Esophagus muscularis mucosa (tissue), 4 donors: ENCODE measurements around the gene TBC1D14. TPM values are rescaled to one million over a fixed set of nuclear protein-coding genes. Genes with fewer than 3 reads are reported as not detected.

ENCODE experiments used
- DNase-seq: peaks from one replicate; pipeline ENCODE4 v3.0.0-alpha.2; 2017; ENCODE audit errors: extremely low spot score
- H3K27ac ChIP-seq, 4 donors: fragments of 200-600 bp; sonication (generic); replicated peaks in 1 of 4; 1 replicate in 3 of 4; 2 replicates in 1 of 4; pipeline ENCODE4 v1.5.1; 2016 to 2019; ENCODE audit warnings: mild to moderate bottlenecking in 1 of 4
- H3K27me3 ChIP-seq, 4 donors: fragments of 200-600 bp; sonication (generic); one replicate each; pipeline versions ENCODE4 v1.5.1 to v1.6.0; 2016 to 2019
- H3K36me3 ChIP-seq, 4 donors: fragments of 200-600 bp; sonication (generic); one replicate each; pipeline ENCODE4 v1.5.1; 2016 to 2019
- H3K4me1 ChIP-seq, 4 donors: fragments of 200-600 bp; sonication (generic); one replicate each; pipeline ENCODE4 v1.5.1; 2016 to 2019
- H3K4me3 ChIP-seq, 4 donors: fragments of 200-600 bp; sonication (generic); 1 replicate in 2 of 4; 2 replicates in 2 of 4; pipeline ENCODE4 v1.5.1; 2016 to 2019; ENCODE audit warnings: mild to moderate bottlenecking in 4 of 4, moderate library complexity in 1 of 4
- H3K9me3 ChIP-seq, 4 donors: fragments of 200-600 bp; sonication (generic); 1 replicate in 3 of 4; 2 replicates in 1 of 4; pipeline ENCODE4 v1.5.1; 2016 to 2019
- EP300 ChIP-seq: sonication (generic); formaldehyde crosslinking; IDR thresholded peaks from one replicate; pipeline ENCODE4 v1.6.1; 2017; ENCODE audit warnings: antibody characterized with exemption
- POLR2A ChIP-seq: fragments of 450-650 bp; IDR thresholded peaks from one replicate; pipeline ENCODE4 v1.6.1; 2017; ENCODE audit warnings: antibody characterized with exemption, moderate library complexity, mild to moderate bottlenecking, low read depth
- POLR2AphosphoS5 ChIP-seq, 2 donors: sonication (generic); formaldehyde crosslinking; IDR thresholded peaks; one replicate each; pipeline ENCODE4 v1.6.1; 2017; ENCODE audit warnings: antibody characterized with exemption in 2 of 2
- WGBS: methylation state at CpG from one replicate; pipeline ENCODE4 v1.1.5; 2018; 5-methylcytosine and 5-hydroxymethylcytosine counted together
- intact Hi-C: fragments of 100-400 bp; cut with DNase I; formaldehyde crosslinking; loops from one replicate; pipeline ENCODE4 v1.15.1; 2023
- total RNA-seq, 4 donors: library from RNA; depleted of rRNA; stranded (reverse); fragments of >200 nt; gene quantifications; one replicate each; pipeline versions ENCODE4 v1.1.0 to v1.2.1, GENCODE V29; 2016
- TF ChIP-seq, protein P1 (sequence below), 3 experiments: fragments of 200-600 bp in 2 of 3; fragments of 450-650 bp in 1 of 3; sonication (generic) in 2 of 3; IDR thresholded peaks; one replicate each; pipeline ENCODE4 v1.5.1; 2017 to 2019; ENCODE audit warnings: antibody characterized with exemption in 3 of 3, mild to moderate bottlenecking in 2 of 3, moderate library complexity in 1 of 3

TBC1D14 gene
- total RNA-seq, 4 donors from 2014 or later = 37.0 to 49.4 (median 44.2) TPM

DNA sequence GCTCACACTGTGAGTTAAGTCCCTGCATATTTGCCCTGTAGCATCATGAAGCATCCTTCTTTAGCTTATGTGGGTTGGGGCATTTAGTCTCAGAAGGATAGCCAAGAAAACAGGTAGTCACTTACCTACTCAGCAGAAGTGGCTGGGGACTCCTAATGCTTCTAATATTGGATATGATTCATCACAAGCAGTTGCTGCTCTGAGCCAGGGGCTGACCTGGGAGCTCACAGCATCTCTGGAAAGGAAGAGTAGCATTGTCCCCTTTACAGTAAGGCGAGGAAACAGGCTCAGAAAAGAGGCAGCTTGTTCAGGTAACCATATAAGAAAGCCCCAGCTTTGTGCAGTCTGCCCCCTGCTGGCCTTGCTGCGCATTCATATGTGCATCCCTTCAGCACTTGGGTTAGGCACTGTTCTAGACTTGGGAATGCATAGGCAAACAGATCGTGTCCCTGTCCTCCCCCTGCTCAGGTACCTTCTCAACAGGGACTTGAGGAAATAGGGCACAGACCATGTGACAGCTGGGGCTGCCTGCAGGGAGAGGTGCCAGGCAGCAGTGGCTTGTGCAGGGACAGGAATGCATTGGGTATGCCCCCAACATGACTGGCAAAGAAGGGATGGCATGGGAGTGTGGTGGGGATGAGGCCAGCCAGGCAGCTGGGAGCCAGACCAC lies 35.7 kb upstream of the TBC1D14 start:
- intact Hi-C loops = loop anchor here (2.0 to 5.0 kb wide), 2 partner anchors 92 to 153 kb away; partner anchors contain the start of gene KIAA0232
- DNase-seq = no peak
- Histone ChIP-seq H3K27ac (no peak overlapping the region), H3K4me1 (peaks cover 14 to 39% (median 29%) of the 10 kb centered on the region in 4 donors), H3K27me3 (no peaks in the 10 kb centered on the region), H3K36me3 (peaks cover 12 to 86% (median 71%) of the 10 kb centered on the region in 4 donors), H3K4me3 (no peak overlapping the region), H3K9me3 (no peaks in the 10 kb centered on the region)
- TF ChIP-seq EP300 (no peak), POLR2A (no peak), POLR2AphosphoS5 (IDR thresholded peaks at IDR 0.05) (peak in 1 of 2 donors; percentile 41)
- TF ChIP-seq, protein P1, sequence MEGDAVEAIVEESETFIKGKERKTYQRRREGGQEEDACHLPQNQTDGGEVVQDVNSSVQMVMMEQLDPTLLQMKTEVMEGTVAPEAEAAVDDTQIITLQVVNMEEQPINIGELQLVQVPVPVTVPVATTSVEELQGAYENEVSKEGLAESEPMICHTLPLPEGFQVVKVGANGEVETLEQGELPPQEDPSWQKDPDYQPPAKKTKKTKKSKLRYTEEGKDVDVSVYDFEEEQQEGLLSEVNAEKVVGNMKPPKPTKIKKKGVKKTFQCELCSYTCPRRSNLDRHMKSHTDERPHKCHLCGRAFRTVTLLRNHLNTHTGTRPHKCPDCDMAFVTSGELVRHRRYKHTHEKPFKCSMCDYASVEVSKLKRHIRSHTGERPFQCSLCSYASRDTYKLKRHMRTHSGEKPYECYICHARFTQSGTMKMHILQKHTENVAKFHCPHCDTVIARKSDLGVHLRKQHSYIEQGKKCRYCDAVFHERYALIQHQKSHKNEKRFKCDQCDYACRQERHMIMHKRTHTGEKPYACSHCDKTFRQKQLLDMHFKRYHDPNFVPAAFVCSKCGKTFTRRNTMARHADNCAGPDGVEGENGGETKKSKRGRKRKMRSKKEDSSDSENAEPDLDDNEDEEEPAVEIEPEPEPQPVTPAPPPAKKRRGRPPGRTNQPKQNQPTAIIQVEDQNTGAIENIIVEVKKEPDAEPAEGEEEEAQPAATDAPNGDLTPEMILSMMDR (IDR thresholded peaks at IDR 0.05) = peak; percentile 74 to 86 (median 82)
- 57% methylated on average over 2 of the region's 3 CpGs for WGBS

DNA sequence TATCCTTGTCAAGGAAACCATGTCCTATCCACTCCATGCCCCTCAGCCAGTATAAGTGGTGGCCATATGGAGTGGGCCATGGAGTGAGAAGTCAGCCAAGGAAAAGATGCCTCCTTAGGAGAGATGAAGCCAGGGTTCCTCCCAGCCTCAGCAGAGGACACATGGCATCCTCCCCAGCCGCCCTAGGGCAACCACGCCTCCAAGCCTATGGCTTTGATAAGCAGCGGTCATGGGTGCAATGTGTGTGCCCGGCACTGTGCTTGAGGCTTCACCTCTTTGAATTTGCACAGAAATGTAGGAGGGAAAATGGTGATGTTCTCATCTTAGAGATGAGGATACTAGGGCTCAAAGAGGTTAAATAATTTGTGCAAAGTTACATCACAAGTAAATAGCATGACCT lies 34.6 kb upstream of the TBC1D14 start:
- Histone ChIP-seq H3K4me3 (no peak overlapping the region), H3K27me3 (no peaks in the 10 kb centered on the region), H3K36me3 (peaks cover 16 to 88% (median 78%) of the 10 kb centered on the region in 4 donors), H3K9me3 (no peaks in the 10 kb centered on the region), H3K4me1 (peaks cover 5 to 31% (median 23%) of the 10 kb centered on the region in 4 donors), H3K27ac (no peak overlapping the region)
- no peak for DNase-seq
- TF ChIP-seq EP300 = no peak
- TF ChIP-seq, protein P1 (IDR thresholded peaks at IDR 0.05) = no peak
- no peak for TF ChIP-seq POLR2A
- intact Hi-C loops = loop anchor here (5.0 kb wide), 1 partner anchor 93 kb away; the partner anchor contains the start of gene KIAA0232
- 95% methylated on average over 3 of the region's 4 CpGs for WGBS

DNA sequence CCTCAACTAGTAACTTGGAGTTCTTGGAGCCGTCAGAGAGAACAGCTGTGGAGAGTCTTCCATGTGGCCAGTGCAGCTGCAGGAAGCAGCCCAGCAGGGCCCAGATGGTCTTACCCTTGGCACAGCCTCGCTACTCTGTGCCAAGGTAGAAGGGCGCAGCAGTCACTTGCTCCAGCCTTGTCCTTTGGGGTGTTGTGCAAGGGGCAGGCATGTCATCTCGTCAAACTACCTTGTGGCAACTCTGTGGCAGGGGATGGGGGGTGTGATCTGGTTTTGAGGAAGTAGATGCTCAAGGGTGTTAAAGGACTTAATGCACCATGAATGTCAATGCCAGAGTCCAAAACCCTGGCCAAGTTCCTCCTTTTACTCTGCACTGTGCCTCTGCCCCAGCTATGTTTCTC lies 34.2 kb upstream of the TBC1D14 start:
- no peak for DNase-seq
- intact Hi-C loops = no loop called here

DNA sequence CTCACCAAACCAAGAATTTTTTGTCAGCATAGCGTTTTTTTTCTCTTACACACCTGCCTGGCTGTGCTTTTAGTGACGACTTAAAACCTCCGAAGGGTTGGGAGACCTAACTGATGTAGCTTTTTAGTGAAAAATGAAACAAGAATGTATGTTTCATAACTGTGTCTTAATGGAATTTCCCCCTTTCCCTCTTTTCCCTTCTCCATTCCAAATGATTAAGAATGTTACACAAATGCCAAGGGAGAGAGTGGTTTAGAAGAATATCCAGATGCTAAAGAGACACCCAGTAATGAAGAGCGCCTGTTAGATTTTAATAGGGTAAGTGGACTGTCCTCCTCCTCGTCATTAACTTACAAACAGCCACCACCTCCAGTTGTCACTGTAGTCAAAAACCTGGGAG lies 33.2 kb upstream of the TBC1D14 start:
- WGBS = 72% methylated on average over 5 of the region's 5 CpGs

More for the DNA sequence above, 34.2 kb upstream of the TBC1D14 start:
- H3K27ac ChIP-seq = peak overlapping the region in 1 of 4 donors; percentile 17
- H3K9me3 ChIP-seq = no peaks in the 10 kb centered on the region
- H3K4me3 ChIP-seq = no peak overlapping the region
- H3K4me1 ChIP-seq = peaks cover under 1 to 27% (median 20%) of the 10 kb centered on the region in 4 donors
- 67% methylated on average over 2 of the region's 4 CpGs for WGBS
- no peak for TF ChIP-seq EP300
- no peak for TF ChIP-seq POLR2A
- TF ChIP-seq, protein P1 (IDR thresholded peaks at IDR 0.05) = no peak
- TF ChIP-seq POLR2AphosphoS5 (IDR thresholded peaks at IDR 0.05) = no peak
- H3K36me3 ChIP-seq = peaks cover 18 to 91% (median 80%) of the 10 kb centered on the region in 4 donors
- H3K27me3 ChIP-seq = no peaks in the 10 kb centered on the region

More for the DNA sequence above, 33.2 kb upstream of the TBC1D14 start:
- Histone ChIP-seq H3K36me3 (peaks cover 28 to 96% (median 89%) of the 10 kb centered on the region in 4 donors), H3K27me3 (no peaks in the 10 kb centered on the region), H3K4me1 (peaks cover 0 to 27% (median 18%) of the 10 kb centered on the region in 4 donors), H3K4me3 (no peak overlapping the region), H3K9me3 (no peaks in the 10 kb centered on the region), H3K27ac (peak overlapping the region in 1 of 4 donors; percentile 17)
- intact Hi-C loops = no loop called here
- TF ChIP-seq, protein P1 (IDR thresholded peaks at IDR 0.05) = no peak
- TF ChIP-seq EP300 (no peak), POLR2A (no peak), POLR2AphosphoS5 (IDR thresholded peaks at IDR 0.05) (no peak)
- no peak for DNase-seq
